WTC11 (cell line): Measurements from ENCODE around the gene SPATA2L. TPM values are rescaled to one million over a fixed set of nuclear protein-coding genes. Genes with fewer than 3 reads are reported as not detected.
A peak's percentile ranks its signal among the peaks of the same experiment; 100 is the strongest.

Experiments used
- ATAC-seq: fragments of 200-7000 bp; cut with Tn5 transposase; 2 replicates; pipeline ENCODE4 v1.10.0; 2021; ENCODE audit warnings: mild to moderate bottlenecking, moderate library complexity
- CTCF ChIA-PET: fragments of 300-600 bp; sonication (Branson Sonifier 250); formaldehyde crosslinking; loops from one replicate; lab custom pipeline; 2021; ENCODE audit warnings: antibody characterized with exemption; lab: Charles Lee
- POLR2A ChIA-PET: fragments of 350-600 bp; sonication (Branson Sonifier 250); formaldehyde crosslinking; loops from one replicate; lab custom pipeline; 2021; ENCODE audit warnings: antibody characterized with exemption; lab: Charles Lee
- DNase-seq: peaks from one replicate; pipeline ENCODE4 v3.0.0; 2021; ENCODE audit warnings: low spot score
- H3K27ac Mint-ChIP-seq: 2 replicates; pipeline ENCODE4 v1.8.0; 2021; ENCODE audit warnings: mixed read lengths
- H3K27me3 Mint-ChIP-seq: 2 replicates; pipeline ENCODE4 v1.8.0; 2021; ENCODE audit warnings: low read depth, mild to moderate bottlenecking, moderate library complexity, mixed read lengths
- H3K36me3 Mint-ChIP-seq: 2 replicates; pipeline ENCODE4 v1.8.0; 2021; ENCODE audit warnings: mixed read lengths
- H3K4me1 Mint-ChIP-seq: 2 replicates; pipeline ENCODE4 v1.8.0; 2022; ENCODE audit warnings: mixed read lengths
- H3K4me3 Mint-ChIP-seq: 2 replicates; pipeline ENCODE4 v1.8.0; 2021; ENCODE audit warnings: mild to moderate bottlenecking, moderate library complexity, mixed read lengths
- H3K9me3 Mint-ChIP-seq: 2 replicates; pipeline ENCODE4 v1.8.0; 2021; ENCODE audit warnings: mixed read lengths
- AFF4 ChIP-seq: sonication (generic); formaldehyde crosslinking; IDR thresholded peaks from 2 replicates; pipeline ENCODE4 v1.8.1; 2023; ENCODE audit warnings: mild to moderate bottlenecking, missing genetic modification reagents, borderline replicate concordance
- ATF3 ChIP-seq: sonication (generic); formaldehyde crosslinking; conservative IDR thresholded peaks from 2 replicates; pipeline ENCODE4 v1.8.1; 2022; ENCODE audit warnings: mild to moderate bottlenecking, missing genetic modification reagents
- CBFB ChIP-seq: sonication (generic); formaldehyde crosslinking; IDR thresholded peaks from 2 replicates; pipeline ENCODE4 v1.8.1; 2022; ENCODE audit warnings: mild to moderate bottlenecking, low read depth, missing genetic modification reagents
- CDX4 ChIP-seq: fragments of 250-450 bp; sonication (Bioruptor Pico); IDR thresholded peaks from 2 replicates; pipeline ENCODE4 v1.9.0; 2021; ENCODE audit warnings: moderate library complexity, mild to moderate bottlenecking, inconsistent platforms, borderline replicate concordance
- CREB1 ChIP-seq: sonication (generic); formaldehyde crosslinking; IDR thresholded peaks from 2 replicates; pipeline ENCODE4 v1.8.0; 2023; ENCODE audit warnings: mild to moderate bottlenecking, missing genetic modification reagents
- E2F1 ChIP-seq: sonication (generic); formaldehyde crosslinking; IDR thresholded peaks from 2 replicates; pipeline ENCODE4 v1.8.0; 2022; ENCODE audit warnings: mild to moderate bottlenecking, missing genetic modification reagents
- FOXP1 ChIP-seq: sonication (generic); formaldehyde crosslinking; IDR thresholded peaks from 2 replicates; pipeline ENCODE4 v1.8.0; 2022; ENCODE audit warnings: missing genetic modification reagents, mild to moderate bottlenecking, moderate library complexity, borderline replicate concordance
- JAZF1 ChIP-seq: fragments of 250-450 bp; sonication (Bioruptor Pico); IDR thresholded peaks from 2 replicates; pipeline ENCODE4 v1.9.0; 2021; ENCODE audit warnings: moderate library complexity, mild to moderate bottlenecking, inconsistent platforms
- MYBL2 ChIP-seq: sonication (generic); formaldehyde crosslinking; IDR thresholded peaks from 2 replicates; pipeline ENCODE4 v1.8.1; 2023; ENCODE audit warnings: mild to moderate bottlenecking, moderate library complexity, missing genetic modification reagents
- NR2C2 ChIP-seq: sonication (generic); formaldehyde crosslinking; IDR thresholded peaks from 2 replicates; pipeline ENCODE4 v1.8.0; 2022; ENCODE audit warnings: mild to moderate bottlenecking, missing genetic modification reagents
- PRRX2 ChIP-seq: fragments of 250-450 bp; sonication (Bioruptor Pico); IDR thresholded peaks from 2 replicates; pipeline ENCODE4 v1.8.0; 2021; ENCODE audit warnings: mild to moderate bottlenecking
- RELA ChIP-seq: sonication (generic); formaldehyde crosslinking; IDR thresholded peaks from 2 replicates; pipeline ENCODE4 v1.8.1; 2022; ENCODE audit warnings: missing genetic modification reagents, mild to moderate bottlenecking, borderline replicate concordance
- ZNF317 ChIP-seq: sonication (generic); formaldehyde crosslinking; IDR thresholded peaks from 2 replicates; pipeline ENCODE4 v1.8.1; 2023; ENCODE audit warnings: low read depth, mild to moderate bottlenecking, moderate library complexity, missing genetic modification reagents, borderline replicate concordance
- ZNF396 ChIP-seq: fragments of 250-450 bp; sonication (Bioruptor Pico); IDR thresholded peaks from 2 replicates; pipeline ENCODE4 v1.8.0; 2021; ENCODE audit warnings: mild to moderate bottlenecking, moderate library complexity, borderline replicate concordance
- ZNF416 ChIP-seq: fragments of 250-450 bp; sonication (Bioruptor Pico); IDR thresholded peaks from 2 replicates; pipeline ENCODE4 v1.9.0; 2021; ENCODE audit warnings: mild to moderate bottlenecking, inconsistent platforms
- ZNF512 ChIP-seq: sonication (generic); formaldehyde crosslinking; IDR thresholded peaks from 2 replicates; pipeline ENCODE4 v1.8.1; 2022; ENCODE audit warnings: missing genetic modification reagents, borderline replicate concordance
- total RNA-seq: library from RNA; stranded (reverse); gene quantifications from 3 replicates; pipeline ENCODE4 v1.2.3, GENCODE V29; 2021
- TF ChIP-seq, protein P1 (sequence below): fragments of 250-450 bp; sonication (Bioruptor Pico); conservative IDR thresholded peaks from 2 replicates; pipeline ENCODE4 v1.9.0; 2021; ENCODE audit warnings: mild to moderate bottlenecking
- TF ChIP-seq, protein P2 (sequence below): sonication (generic); formaldehyde crosslinking; IDR thresholded peaks from 2 replicates; pipeline ENCODE4 v1.8.1; 2023; ENCODE audit warnings: mild to moderate bottlenecking, missing genetic modification reagents
- TF ChIP-seq, protein P3 (sequence below): sonication (generic); formaldehyde crosslinking; IDR thresholded peaks from 2 replicates; pipeline ENCODE4 v1.8.0; 2022; ENCODE audit warnings: mild to moderate bottlenecking, missing genetic modification reagents

The SPATA2L gene
- total RNA-seq, 1 experiment from 2014 or later: 15.7 TPM

GRCh38 chr16:89738538-89739317, 37.2 kb upstream of the SPATA2L start:
- Mint-ChIP-seq H3K4me1 (no peaks in the 10 kb centered on the region), H3K27ac (no peak overlapping the region), H3K9me3 (no peaks in the 10 kb centered on the region), H3K27me3 (no peaks in the 10 kb centered on the region), H3K4me3 (no peak overlapping the region), H3K36me3 (peaks cover 72% of the 10 kb centered on the region)
- TF ChIP-seq MYBL2 (CRISPR knock-in tag): no peak
- TF ChIP-seq ZNF512: no peak
- TF ChIP-seq E2F1 (CRISPR knock-in tag): no peak
- TF ChIP-seq, protein P1, sequence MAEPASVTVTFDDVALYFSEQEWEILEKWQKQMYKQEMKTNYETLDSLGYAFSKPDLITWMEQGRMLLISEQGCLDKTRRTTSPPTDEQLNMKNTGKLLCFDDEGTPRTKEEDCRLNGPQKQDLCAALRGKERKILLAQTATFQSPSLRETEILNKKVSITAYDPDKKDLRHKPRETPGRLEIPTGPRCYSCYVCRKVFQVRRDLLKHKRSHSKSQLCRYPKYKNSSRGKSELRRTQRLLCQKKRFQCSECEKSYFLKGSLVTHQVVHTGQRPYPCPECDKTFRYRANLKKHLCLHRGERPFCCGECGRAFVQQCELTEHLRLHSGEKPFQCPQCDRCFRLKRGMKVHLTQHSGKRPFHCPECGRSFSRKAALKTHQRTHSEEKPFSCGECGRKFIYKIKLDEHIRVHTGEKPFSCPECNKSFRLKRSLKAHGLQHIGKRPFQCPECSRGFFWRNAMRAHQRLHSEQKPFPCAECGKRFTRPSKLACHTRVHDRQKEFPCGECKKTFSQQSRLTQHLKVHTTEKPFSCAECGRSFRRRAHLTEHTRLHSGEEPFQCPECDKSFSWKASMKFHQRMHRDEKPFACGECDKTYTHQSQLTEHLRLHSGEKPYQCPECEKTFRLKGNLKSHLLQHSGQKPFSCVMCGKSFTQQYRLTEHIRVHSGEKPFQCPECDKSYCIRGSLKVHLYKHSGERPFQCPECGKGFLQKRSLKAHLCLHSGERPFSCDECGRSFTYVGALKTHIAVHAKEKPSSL (CRISPR knock-in tag): no peak
- no peak for TF ChIP-seq NR2C2 (CRISPR knock-in tag)
- no peak for TF ChIP-seq AFF4 (CRISPR knock-in tag)
- TF ChIP-seq ATF3: no peak
- no peak for TF ChIP-seq FOXP1 (CRISPR knock-in tag)
- no peak for TF ChIP-seq ZNF396
- no peak for TF ChIP-seq ZNF416
- no peak for TF ChIP-seq PRRX2 (CRISPR knock-in tag)
- TF ChIP-seq ZNF317 (CRISPR knock-in tag): no peak
- TF ChIP-seq CREB1 (CRISPR knock-in tag): no peak
- TF ChIP-seq, protein P2, sequence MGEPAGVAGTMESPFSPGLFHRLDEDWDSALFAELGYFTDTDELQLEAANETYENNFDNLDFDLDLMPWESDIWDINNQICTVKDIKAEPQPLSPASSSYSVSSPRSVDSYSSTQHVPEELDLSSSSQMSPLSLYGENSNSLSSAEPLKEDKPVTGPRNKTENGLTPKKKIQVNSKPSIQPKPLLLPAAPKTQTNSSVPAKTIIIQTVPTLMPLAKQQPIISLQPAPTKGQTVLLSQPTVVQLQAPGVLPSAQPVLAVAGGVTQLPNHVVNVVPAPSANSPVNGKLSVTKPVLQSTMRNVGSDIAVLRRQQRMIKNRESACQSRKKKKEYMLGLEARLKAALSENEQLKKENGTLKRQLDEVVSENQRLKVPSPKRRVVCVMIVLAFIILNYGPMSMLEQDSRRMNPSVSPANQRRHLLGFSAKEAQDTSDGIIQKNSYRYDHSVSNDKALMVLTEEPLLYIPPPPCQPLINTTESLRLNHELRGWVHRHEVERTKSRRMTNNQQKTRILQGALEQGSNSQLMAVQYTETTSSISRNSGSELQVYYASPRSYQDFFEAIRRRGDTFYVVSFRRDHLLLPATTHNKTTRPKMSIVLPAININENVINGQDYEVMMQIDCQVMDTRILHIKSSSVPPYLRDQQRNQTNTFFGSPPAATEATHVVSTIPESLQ: no peak
- no peak for TF ChIP-seq CDX4
- TF ChIP-seq RELA (CRISPR knock-in tag): no peak
- TF ChIP-seq, protein P3, sequence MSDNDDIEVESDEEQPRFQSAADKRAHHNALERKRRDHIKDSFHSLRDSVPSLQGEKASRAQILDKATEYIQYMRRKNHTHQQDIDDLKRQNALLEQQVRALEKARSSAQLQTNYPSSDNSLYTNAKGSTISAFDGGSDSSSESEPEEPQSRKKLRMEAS: no peak
- TF ChIP-seq CBFB (CRISPR knock-in tag): no peak
- no peak for TF ChIP-seq JAZF1 (CRISPR knock-in tag)
- ATAC-seq: peak; percentile 36
- ChIA-PET POLR2A (no interaction called here), CTCF (interaction anchor here (1.0 to 1.7 kb wide), 4 partner anchors 9 to 39 kb away, joined by 3 to 16 read pairs (median 5); no protein-coding TSS in a partner anchor)
- no peak for DNase-seq
